C4-2B (cell line): ENCODE results near the gene SYTL3.

Experiments used
- CTCF ChIP-seq: fragments of 450-650 bp; conservative IDR thresholded peaks from 2 replicates; pipeline ENCODE4 v1.5.1; 2017; ENCODE audit warnings: mild to moderate bottlenecking
- ZFX ChIP-seq: fragments of 450-650 bp; IDR thresholded peaks from 2 replicates; pipeline ENCODE4 v1.6.1; 2017

GRCh38 chr6:158611541-158612370 lies 38.1 kb upstream of the SYTL3 start:
- TF ChIP-seq CTCF (no peak), ZFX (no peak)
